ENCODE results near the gene RIOK3.
"Not testable (repeated sequence)": the region's sequence is repeated elsewhere in the genome, so short reads cannot be mapped to it uniquely, and the experiment has no call there.

RIOK3 gene

DNA sequence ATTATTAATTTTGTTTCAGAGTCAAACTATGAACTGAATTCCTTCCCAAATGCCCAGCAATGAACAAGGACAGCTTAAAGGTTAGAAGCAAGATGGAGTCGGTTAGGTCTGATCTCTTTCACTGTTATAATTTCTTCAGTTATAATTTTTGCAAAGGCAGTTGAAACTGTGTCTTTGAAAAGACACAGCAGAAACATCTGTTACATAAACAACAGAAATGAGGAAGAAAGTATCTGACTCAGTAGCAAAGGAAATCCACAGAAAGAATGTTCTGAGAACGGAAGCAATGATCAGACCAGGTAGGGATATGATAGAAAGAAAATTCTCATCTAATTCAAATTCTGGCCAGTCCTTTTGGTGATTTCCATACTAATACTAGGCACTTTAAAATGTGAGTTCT, 45.0 kb downstream of the RIOK3 start:
- no peak for DNase-seq (ENCODE audit: low read depth in 2 of 2)

DNA sequence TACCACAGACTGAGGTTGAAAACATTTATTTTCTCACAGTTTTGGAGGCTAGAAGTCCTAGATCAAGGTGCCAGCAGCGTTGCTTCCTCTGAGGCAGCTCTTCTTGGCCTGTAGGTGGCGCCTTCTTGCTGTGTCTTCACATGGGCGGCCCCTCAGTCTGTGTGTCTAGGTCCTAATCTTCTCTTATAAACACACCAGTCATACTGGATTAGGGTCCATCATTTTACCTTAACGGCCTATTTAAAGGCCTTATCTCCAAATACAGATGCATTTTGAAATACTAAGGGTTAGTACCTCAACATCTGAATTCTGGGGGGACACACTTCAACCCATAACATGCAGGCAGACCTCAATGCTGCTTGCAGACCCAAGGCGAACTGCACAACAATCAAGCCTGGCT, 45.8 kb downstream of the RIOK3 start:
- peak; percentile 57 to 59 for DNase-seq (ENCODE audit: low read depth in 2 of 2)

DNA sequence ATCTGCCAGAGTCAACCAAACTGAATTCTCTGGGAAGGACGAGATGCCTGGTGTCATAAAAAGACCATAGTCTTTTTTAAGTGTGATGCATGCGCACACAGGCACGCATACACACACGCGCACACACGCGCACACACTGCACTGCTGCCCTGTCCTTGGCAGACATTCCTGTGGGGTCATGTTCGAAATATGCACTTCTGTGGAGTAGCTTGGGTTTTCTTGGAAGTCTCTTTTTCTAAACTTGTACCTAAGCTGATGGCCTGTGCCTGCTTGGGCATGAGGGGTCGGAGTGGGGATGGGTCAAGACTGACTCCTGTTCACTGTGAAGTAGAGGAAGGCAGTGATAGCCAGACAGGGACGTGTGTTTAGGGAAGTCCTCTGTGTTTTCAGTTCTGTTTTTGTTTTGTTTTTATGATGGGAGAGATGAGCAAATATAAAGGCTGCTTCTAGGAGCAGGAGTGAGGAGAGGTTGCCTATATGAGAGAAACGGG, 46.2 kb downstream of the RIOK3 start:
- no peak for DNase-seq (ENCODE audit: low read depth in 2 of 2)

DNA sequence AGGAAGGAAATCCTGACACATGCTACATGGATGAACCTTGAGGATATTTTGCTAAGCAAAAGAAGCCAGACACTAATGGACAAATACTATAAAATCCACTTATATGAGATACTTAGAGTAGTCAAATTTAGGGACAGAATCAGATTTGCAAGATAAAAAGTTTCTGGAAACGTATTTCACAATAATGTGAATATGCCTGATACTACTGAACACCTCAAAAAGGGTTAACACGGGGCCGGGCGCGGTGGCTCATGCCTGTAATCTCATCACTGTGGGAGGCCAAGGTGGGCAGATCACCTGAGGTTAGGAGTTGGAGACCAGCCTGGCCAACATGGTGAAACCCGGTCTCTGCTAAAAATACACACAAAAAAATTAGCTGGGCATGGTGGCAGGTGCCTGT, 48.5 kb downstream of the RIOK3 start:
- DNase-seq (ENCODE audit: low read depth in 2 of 2): no peak

DNA sequence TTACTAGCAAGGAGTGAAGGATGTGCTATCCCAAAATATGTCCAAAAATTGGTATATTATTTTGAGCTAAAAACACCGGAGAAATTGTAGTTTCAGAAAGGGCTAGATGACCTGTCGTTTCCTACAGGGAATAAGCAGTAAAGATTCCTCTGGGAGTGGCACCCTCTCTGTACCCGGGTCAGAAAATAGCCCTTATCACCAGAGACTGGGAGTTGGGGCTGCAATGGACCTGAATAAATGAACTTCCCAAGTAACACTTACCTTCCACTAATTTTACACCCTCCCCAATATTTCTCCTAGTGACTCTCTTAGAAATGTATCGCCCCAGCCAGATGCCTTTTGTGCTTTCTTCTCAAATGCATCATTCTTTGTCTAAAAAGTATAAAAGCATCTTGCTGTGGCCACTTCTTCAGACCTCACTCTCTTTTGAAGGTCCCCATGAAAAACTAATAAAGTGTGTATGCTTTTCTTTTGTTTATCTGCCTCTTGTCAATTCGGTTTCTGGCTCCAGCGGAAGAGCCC, 49.5 kb downstream of the RIOK3 start:
- no peak for DNase-seq (ENCODE audit: low read depth in 2 of 2)

DNA sequence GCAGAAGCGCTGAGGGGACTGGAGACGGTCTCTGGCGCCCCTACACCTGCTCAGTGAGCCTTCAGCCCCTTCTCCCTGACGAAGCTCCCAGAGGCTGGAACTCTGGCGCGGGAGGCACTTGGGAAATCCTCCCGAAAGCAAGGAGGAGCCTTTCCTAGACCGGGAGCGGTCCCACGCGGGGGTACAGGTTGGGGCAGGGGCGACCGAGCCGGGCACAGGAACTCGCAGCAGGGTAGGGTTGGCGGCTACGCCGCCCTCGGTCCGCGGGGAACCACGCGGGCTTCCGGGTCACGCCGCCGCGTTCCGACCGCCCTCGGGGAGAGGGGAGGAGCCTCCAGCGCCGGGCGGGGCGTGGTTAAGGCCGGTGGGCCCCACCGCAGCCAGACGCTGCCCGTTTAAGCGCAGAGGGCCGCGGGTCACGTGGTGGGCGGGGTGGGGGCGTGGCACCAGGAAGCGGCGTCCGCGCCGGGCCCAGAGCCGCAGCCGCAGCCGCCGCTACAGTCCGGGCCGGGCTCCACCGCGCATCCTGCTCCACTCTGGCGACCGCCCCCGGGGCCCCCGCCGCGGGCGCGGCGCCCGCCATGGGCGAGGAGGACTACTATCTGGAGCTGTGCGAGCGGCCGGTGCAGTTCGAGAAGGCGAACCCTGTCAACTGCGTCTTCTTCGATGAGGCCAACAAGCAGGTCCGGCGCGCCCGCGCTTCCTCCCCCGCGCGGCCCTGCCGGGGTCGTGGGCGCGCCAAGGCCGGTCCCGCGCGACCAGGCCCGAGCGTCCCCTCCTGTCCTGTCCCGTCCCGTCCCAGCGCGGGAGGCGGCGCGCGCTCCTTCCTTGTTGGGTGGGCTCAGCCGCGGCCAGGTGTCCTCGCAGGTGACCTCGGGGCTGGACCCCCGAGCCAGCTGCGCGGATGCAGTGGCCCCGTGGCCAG, 50.2 kb downstream of the RIOK3 start, which contains the start of gene RMC1:
TSS of gene RMC1 (plus strand) at position 474 of the 925 bp plus-strand sequence. CDS start at position 582, 108 bp downstream.
- DNase-seq (ENCODE audit: low read depth in 2 of 2): peak; percentile 92 to 98

DNA sequence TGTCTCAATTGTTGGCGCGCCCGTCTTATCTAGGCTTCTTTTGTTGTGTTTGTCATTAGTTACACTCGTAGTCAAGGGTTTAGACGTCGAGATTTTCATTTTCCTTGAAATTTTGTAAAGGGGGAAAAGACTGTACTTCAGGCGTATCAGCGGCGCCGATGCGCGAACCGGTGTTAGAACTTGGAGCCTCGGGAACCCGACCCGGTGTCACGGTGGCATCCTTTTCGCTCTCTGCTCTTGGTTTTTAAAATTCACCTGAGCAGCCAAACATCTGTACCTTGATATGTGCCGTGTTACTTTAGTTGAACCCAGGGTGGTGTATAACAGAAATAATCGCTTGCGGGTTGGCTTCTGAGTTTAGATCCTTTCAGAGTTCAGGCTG, 50.9 kb downstream of the RIOK3 start:
- no peak for DNase-seq (ENCODE audit: low read depth in 2 of 2)

DNA sequence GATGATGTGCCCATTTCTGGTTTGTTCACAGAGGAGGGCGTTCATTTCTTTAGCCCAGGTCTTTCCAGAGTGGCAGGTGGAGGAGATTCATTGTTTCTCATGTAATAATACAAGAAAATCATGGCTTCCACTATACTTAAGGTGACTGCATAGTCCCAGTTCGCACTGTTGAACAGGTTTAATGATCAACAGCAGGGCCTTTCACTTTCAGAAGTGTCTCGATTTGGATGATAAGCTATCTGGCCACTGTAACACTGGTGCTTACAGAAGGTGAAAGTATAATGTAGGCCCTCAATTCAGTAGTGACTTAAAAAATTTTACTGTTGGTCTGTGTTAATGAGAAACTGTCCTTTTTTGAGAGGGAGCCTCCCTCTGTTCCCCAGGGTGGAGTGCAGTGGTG, 51.6 kb downstream of the RIOK3 start:
- DNase-seq (ENCODE audit: low read depth in 2 of 2): no peak

DNA sequence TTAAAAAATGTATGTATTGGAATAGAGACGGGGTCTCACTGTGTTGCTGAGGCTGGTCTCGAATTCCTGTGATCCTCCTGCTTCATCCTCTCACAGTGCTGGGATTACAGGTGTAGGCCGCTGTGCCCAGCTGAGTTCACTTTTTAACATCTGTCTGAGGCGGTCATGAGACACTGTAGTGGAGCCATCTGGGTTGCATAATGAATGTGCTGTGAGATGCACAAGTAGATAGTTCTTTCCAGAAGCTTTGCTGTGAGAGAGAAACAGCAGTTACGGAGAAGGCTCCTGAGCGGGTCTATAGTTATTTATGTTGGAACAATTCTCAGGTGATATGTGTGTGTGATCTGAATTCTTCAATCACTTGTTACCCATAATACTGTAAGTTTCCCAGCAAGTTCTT, 53.3 kb downstream of the RIOK3 start:
- DNase-seq (ENCODE audit: low read depth in 2 of 2): no peak

DNA sequence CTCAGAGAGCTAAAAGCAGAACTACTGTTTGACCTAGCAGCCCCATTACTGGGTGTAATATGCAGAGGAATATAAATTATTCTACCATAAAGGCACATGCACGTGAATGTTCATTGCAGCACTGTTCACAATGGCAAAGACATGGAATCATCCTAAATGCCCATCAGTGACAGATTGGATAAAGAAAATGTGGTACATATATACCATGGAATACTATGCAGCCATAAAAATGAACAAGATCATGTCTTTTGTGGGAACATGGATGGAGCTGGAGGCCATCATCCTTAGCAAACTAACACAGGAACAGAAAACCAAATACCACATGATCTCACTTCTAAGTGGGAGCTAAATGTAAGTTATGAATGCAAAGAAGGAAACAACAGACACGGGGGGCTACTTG, 57.8 kb downstream of the RIOK3 start:
- not testable (repeated sequence) for DNase-seq (ENCODE audit: low read depth in 2 of 2)

DNA sequence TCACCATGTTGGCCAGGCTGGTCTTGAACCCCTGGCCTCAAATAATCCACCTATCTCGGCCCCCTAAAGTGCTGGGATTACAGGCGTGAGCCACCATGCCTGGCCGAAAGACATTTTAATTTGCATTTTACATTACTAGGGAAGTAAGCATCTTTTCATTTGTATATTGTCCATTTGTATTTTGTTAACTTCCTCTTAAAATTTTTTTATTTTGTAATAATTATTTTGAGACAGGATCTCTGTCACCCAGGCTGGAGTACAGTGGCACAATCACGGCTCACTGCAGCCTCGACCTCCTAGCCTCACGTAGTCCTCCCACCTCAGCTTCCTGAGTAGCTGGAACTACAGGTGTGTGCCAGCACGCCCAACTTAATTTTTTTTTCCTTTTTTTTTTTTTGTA, 59.1 kb downstream of the RIOK3 start:
- DNase-seq (ENCODE audit: low read depth in 2 of 2): not testable (repeated sequence)

DNA sequence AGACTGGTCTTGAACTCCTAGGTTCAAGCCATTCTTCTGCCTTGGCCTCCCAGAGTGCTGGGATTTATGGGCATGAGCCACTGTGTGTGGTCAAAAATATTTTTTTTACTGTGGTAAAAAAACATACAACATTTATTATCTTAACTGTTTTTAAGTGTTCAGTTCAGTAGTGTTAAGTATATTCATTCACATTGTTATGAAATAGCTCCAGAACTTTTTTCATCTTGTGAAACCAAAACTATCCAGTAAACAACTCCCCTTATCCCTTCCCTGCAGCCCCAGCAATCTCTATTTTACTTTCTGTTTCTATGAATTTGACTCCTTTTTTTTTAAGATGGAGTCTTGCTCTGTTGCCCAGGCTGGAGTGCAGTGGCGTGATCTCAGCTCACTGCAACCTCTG, 59.6 kb downstream of the RIOK3 start:
- DNase-seq (ENCODE audit: low read depth in 2 of 2): no peak

DNA sequence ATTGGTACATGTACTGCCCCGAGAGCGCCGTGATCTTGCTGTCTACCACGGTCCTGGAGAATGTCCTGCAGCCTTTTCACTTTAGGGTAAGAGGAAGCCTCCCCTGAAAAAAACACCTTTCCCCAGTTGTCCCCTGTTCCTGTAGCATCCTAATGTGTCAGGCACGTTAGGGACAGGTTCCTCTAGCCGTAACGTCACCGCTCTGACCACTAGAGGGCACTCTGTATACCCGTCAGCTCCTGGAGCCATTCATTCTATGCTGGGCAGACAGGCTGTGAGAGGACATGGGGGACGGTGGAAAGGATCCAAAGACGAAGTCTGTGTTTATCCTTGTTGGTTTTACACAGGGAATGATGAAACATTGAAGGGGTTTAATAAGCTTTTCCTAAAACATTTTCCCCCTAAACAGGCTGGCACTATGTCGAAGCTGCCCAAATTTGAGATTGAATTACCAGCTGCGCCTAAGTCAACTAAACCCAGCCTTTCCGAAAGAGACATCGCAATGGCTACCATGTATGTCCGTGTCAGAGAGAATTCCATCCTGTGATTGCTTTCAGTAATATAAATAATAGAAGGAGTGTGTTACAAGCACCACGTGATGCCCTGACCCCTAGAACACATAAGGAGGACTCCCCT, 62.9 kb downstream of the RIOK3 start:
- DNase-seq (ENCODE audit: low read depth in 2 of 2): peak; percentile 55 to 57

DNA sequence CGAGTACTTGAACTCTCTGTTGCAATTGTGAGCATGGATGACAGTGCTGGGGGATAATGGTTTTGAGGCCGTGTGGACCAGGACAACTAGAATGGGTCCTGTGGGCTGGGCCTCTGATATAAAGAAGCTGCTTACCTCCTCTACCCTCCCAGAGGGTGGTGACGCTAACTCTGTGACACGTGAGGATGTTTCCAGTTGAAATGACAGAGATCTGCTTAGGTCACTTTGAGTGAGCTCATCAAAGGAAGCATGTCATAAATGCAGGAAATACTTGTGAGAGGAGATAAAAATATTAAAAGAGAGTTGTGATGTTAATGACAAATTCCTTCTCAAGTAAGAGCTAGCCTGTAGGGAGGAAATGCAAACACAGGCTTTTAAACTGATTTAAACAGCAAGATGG, 66.6 kb downstream of the RIOK3 start:
- DNase-seq (ENCODE audit: low read depth in 2 of 2): no peak

DNA sequence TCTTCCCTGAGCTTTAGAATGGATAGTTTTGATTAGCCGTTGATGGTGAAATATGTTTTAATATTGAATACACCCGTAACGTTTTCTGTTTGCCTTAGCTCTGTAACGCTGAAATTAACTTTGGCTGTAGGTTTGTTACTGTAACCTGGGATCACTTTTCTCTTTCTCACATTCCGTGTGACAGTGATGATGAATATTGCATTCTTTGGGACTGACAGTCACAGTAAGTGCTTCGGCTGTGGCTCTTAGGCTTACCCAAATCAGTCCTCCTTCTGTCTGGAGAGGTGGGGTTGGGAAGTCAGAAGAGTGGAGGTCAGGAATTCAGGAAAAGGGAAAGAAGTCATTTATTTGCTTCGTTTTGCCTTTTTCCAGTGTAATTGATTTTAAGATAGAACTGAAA, 68.2 kb downstream of the RIOK3 start:
- no peak for DNase-seq (ENCODE audit: low read depth in 2 of 2)

DNA sequence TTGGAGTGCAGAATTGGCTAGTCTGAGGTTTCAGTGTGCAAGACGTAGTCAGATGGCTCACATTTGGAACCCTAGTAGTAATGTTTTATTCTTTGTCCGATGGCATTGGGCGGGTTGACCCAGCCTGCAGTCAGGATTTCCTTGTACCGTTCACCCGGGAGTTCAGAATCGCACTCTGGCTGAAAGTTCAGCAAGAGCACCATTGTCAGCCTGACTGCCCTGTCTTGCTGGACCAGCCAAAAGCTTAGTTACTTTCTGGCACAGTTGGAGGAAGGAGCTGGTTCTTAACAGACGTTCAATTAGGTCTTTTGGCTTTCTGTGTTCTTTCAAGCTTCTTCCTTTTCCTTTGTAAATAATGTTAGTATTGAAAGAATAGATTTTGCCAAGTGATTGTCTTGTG, 68.8 kb downstream of the RIOK3 start:
- DNase-seq (ENCODE audit: low read depth in 2 of 2): no peak

DNA sequence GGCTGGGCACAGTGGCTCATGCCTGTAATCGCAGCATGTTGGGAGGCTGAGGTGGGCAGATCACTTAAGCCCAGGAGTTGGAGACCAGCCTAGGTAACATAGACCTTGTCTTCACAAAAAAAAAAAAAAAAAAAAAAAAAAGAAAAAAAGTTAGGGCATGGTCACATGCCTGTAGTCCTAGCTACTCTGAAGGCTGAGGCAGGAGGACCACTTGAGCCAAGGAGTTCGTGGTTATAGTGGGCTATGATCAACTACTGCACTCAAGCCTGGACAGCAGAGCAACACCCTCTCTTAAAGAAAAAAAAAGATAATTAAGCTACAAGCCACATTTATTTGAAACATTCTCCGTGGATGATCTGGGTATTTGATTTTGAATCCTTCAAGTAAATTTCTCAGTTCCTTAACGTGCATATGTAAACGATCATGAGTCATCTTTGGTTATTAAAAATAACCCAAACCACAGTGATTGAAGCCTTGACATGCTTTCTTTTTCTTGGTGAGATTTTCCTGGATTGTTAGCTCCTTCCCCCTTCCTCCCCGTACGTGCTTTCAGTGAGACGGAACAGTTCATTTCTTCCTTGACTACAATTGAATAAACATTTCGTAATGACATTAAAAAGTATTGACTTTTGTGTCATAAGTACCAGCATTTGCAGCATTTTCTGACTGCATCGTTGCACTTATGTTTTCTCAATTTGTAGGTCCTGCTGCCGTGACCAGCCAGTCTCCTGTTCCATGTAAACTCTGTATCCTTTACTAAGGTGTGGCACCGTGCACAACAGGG, 70.5 kb downstream of the RIOK3 start:
- no peak for DNase-seq (ENCODE audit: low read depth in 2 of 2)

DNA sequence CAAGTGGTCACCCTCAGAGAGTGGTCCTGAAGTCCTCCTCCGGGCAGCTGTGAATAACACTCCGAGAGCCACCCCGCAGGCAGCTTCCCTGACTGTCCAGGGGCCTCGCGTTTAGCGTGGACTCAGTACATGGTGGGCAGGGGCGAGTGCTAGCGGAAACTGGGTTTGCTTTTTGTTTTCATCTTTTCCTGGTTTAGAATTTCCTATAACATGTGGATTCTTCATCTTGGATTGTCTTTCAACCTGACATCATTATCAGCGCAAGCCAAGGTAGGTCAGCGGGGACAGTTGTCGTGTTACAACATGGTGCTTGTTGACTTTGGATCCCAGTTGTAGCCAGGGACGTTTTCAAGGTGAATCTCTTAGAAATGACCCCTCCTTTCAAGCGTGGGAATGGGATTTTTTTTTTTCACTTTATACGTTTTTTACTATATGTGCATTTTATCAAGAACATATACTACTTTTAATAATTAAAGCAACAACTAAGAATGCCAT, 71.2 kb downstream of the RIOK3 start:
- no peak for DNase-seq (ENCODE audit: low read depth in 2 of 2)

DNA sequence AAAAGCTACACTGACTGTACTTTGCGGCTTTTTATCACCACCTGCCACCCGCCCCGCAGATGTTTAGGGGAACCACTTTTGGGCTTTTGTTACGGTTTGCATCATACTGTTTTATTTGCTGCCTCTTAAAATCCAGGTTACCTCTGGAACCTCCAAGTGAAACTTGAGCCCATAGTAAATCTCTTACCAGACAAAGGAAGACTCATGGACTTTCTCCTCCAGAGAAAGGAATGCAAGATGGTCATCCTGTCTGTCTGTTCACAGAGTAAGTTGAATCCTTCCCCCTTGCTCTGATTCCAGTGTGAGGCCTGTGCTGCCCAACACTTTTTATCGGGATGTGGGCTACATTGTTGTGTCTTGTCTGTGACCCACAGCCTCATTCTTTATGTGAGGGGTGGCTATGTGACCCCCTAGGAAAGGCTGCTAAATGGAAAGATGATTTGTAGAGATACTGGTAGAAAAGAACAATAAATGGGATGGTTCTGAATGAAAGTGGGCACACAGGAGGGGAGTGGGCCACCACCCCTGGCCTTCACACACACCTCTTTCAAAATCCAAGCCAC, 73.5 kb downstream of the RIOK3 start:
- DNase-seq (ENCODE audit: low read depth in 2 of 2): no peak

DNA sequence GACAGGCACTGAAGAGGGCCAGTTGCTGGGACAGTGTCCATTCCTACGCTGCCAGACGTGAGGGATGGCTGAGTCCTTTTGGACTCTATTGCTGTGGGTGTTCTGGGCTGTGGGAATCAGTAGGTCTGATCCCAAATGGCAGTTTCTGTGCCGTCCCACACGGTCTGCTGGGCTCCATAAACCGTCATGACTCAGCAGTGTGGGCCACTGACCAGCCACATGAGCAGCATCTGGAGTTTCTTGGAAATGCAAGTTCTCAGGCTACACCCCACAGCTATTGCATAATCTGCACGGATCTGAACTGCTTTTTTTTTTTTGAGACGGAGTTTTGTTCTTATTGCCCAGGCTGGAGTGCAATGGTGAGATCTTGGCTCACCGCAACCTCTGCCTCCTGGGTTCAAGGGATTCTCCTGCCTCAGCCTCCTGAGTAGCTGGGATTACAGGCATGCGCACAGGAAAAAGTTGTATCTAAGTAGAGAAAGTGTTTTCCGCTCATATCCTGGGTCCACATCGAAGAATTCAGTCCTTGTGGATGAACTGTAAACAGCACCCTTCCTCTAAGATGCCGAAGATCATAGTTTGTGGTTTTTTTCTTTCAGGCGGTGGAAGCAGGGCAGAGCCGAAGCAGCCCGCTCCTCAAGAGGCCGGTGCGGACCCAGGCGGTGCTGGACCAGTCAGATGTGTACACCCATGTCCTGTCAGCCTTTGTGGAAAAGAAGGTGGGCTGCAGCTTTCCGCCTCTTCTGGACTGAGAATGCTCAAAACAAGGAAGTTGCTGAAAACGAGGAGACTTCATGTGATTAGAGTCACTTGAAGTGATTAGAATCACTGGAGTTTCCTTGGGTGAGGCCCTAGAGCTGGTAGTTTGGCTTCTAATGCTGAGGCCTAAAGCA, 75.7 kb downstream of the RIOK3 start:
- DNase-seq (ENCODE audit: low read depth in 2 of 2): no peak

Measured in stimulated activated CD8-positive, alpha-beta memory T cell treated with anti-CD3 and anti-CD28 coated beads, Interleukin-7, amount 100 ng/mL, for 4 hours (primary cell).